Measurements from ENCODE around the gene TMEM179.

The TMEM179 gene

DNA sequence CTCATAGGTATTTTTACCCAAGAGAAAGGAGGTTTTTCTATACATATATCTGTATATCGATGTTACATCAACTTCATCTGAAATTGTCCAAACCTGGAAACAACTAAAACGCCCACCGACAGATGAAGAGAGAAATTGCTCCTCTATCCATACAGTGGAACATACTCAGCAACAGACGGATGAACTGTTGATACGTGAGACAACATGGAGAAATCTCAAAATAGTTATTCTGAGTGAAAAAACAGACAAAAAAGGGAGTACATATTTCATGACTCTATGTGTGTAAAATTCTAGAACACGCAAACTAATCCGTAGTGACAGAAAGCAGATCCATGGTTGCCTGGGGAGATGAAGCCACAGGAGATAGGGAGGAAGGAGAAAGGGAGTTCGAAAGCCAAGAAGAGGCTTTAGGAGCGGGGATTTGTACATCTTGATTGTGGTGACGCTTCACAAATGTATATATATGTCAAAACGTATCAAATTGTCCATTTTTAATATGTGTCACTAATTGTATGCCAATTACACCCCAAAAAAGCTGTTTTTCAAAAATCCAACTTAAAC lies 62.6 kb downstream of the TMEM179 start:
- DNase-seq = no peak

Data from stimulated activated CD8-positive, alpha-beta memory T cell treated with anti-CD3 and anti-CD28 coated beads, Interleukin-4, amount 100 ng/mL, for 48 hours (primary cell).